AG04450 (cell line): ENCODE measurements around the gene ZBTB40. TPM values are rescaled to one million over a fixed set of nuclear protein-coding genes. Genes with fewer than 3 reads are reported as not detected.

ENCODE experiments used
- CTCF ChIA-PET: fragments of 300-600, 350-600 bp; formaldehyde crosslinking; extraction: SDS; loops from one replicate; lab custom pipeline; 2022; ENCODE audit warnings: antibody characterized with exemption, inconsistent platforms; lab: Charles Lee
- POLR2A ChIA-PET: fragments of 350-600 bp; formaldehyde crosslinking; extraction: SDS; loops from one replicate; lab custom pipeline; 2021; ENCODE audit warnings: antibody characterized with exemption, inconsistent platforms; lab: Yijun Ruan, JAX
- DNase-seq: peaks from one replicate; pipeline ENCODE4 v3.0.0-alpha.2; 2011; ENCODE audit warnings: low read depth, low spot score
- H3K27ac ChIP-seq: one replicate; pipeline ENCODE4 v1.5.1; 2012; ENCODE audit warnings: low read depth, low read length, control low read depth
- H3K27me3 ChIP-seq: one replicate; pipeline ENCODE4 v1.6.0; 2012; ENCODE audit warnings: low read length; ENCODE audit not compliant: control insufficient read depth, insufficient read depth
- H3K4me3 ChIP-seq: 2 replicates; pipeline ENCODE4 v1.5.1; 2011; ENCODE audit warnings: mild to moderate bottlenecking, low read depth, low read length, control low read depth
- H3K9me3 ChIP-seq: 2 replicates; pipeline ENCODE4 v1.5.1; 2012; ENCODE audit warnings: low read length; ENCODE audit not compliant: control insufficient read depth, insufficient read depth
- CTCF ChIP-seq: IDR thresholded peaks from 2 replicates; pipeline ENCODE4 v1.5.1; 2011; ENCODE audit warnings: low read depth, low read length, control low read depth, inconsistent platforms
- polyA plus RNA-seq: library from polyadenylated mRNA; depleted of rRNA; stranded (reverse); fragments of >200 nt; gene quantifications from 2 replicates; pipeline ENCODE4 v1.2.3, GENCODE V29; 2011

ZBTB40 gene
- polyA plus RNA-seq, 1 experiment = 5.9 TPM

GRCh38 chr1:22491995-22492715, 40.5 kb downstream of the ZBTB40 start:
- no peak overlapping the region for H3K27ac ChIP-seq
- no peak overlapping the region for H3K4me3 ChIP-seq
- ChIA-PET CTCF (no interaction called here), POLR2A (no interaction called here)
- no peak for DNase-seq
- no peak for TF ChIP-seq CTCF
- H3K9me3 ChIP-seq = no peaks in the 10 kb centered on the region
- H3K27me3 ChIP-seq = no peaks in the 10 kb centered on the region

- CTCF ChIA-PET = interaction anchor here (0.5 to 0.6 kb wide), 2 partner anchors 21 to 53 kb away, joined by 3 read pairs; no protein-coding TSS in a partner anchor
Measured at GRCh38 chr1:22494144-22494543, 42.5 kb downstream of the ZBTB40 start.

GRCh38 chr1:22494943-22495579, 43.4 kb downstream of the ZBTB40 start:
- ChIA-PET POLR2A (no interaction called here), CTCF (no interaction called here)
- H3K27me3 ChIP-seq = no peaks in the 10 kb centered on the region
- H3K27ac ChIP-seq = no peak overlapping the region
- no peak for DNase-seq
- TF ChIP-seq CTCF = no peak
- H3K9me3 ChIP-seq = no peaks in the 10 kb centered on the region
- no peak overlapping the region for H3K4me3 ChIP-seq

More at GRCh38 chr1:22494144-22494543, 42.5 kb downstream of the ZBTB40 start:
- TF ChIP-seq CTCF = no peak
- POLR2A ChIA-PET = no interaction called here
- no peak overlapping the region for H3K27ac ChIP-seq
- H3K27me3 ChIP-seq = no peaks in the 10 kb centered on the region
- DNase-seq = no peak
- no peak overlapping the region for H3K4me3 ChIP-seq
- H3K9me3 ChIP-seq = no peaks in the 10 kb centered on the region

GRCh38 chr1:22496536-22497160, 45.0 kb downstream of the ZBTB40 start:
- no peak for TF ChIP-seq CTCF
- ChIA-PET POLR2A (no interaction called here), CTCF (no interaction called here)
- no peaks in the 10 kb centered on the region for H3K27me3 ChIP-seq
- H3K9me3 ChIP-seq = no peaks in the 10 kb centered on the region
- no peak for DNase-seq
- no peak overlapping the region for H3K4me3 ChIP-seq
- H3K27ac ChIP-seq = no peak overlapping the region

GRCh38 chr1:22498463-22498862, 46.8 kb downstream of the ZBTB40 start:
- H3K4me3 ChIP-seq = no peak overlapping the region
- TF ChIP-seq CTCF = no peak
- no peak overlapping the region for H3K27ac ChIP-seq
- H3K27me3 ChIP-seq = no peaks in the 10 kb centered on the region
- CTCF ChIA-PET = no interaction called here
- no peaks in the 10 kb centered on the region for H3K9me3 ChIP-seq
- DNase-seq = no peak
- POLR2A ChIA-PET = interaction anchor here (0.7 kb wide), 1 partner anchor 44 kb away, joined by 3 read pairs; no protein-coding TSS in a partner anchor
